ENCODE results near the gene SCARB1. TPM values are rescaled to one million over a fixed set of nuclear protein-coding genes. Genes with fewer than 3 reads are reported as not detected.

SCARB1 gene
- total and polyA plus RNA-seq, 2 of the 13 experiments (the other 11 are each of a cell fraction or from before 2014, with no cell fraction given): 63.4 to 160 TPM

DNA sequence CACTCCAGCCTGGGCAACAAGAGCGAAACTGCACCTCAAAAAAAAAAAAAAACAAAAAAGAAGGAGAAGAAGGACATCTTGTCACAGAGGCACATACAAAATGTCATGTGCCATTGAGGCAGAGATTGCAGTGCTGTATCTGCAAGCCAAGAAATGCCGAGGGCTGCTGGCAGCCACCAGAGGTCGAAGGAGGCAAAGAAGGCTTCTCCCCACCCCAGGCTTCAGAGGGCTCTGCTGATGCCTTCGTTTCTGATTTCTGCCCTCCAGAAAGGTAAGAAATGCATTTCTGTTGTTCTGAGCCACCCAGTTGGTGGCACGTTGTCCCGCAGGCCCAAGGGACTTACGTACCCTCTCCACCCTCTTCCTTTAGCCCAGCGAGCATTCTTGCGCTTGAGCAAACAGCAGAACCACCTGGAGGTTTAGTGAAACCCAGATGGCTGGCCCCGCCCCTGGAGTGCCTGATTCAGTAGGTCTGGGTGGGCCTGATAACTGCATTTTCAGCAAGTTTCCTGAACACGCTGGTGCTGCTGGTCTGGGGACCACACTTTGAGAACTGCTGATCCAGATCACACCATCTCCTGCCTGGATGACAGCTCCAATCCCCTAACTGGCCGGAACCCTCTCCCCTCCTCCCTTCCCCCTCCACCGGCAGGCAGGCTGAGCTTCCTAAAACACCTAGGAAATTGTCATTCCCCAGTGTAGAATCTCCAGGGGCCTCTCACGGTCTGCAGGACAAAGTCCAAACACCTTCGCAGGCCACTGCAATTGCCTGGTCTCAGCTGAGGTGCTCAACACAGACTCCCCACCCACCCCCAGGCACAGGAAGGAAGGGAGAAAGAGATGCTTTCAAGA, 21.1 kb upstream of the SCARB1 start (continued):
- no peak for TF ChIP-seq NRL (CRISPR knock-in tag; IDR thresholded peaks at IDR 0.05; ENCODE audit: borderline replicate concordance)
- TF ChIP-seq ZNF839 (CRISPR knock-in tag; IDR thresholded peaks at IDR 0.05; ENCODE audit: borderline replicate concordance): no peak
- TF ChIP-seq, protein P1, sequence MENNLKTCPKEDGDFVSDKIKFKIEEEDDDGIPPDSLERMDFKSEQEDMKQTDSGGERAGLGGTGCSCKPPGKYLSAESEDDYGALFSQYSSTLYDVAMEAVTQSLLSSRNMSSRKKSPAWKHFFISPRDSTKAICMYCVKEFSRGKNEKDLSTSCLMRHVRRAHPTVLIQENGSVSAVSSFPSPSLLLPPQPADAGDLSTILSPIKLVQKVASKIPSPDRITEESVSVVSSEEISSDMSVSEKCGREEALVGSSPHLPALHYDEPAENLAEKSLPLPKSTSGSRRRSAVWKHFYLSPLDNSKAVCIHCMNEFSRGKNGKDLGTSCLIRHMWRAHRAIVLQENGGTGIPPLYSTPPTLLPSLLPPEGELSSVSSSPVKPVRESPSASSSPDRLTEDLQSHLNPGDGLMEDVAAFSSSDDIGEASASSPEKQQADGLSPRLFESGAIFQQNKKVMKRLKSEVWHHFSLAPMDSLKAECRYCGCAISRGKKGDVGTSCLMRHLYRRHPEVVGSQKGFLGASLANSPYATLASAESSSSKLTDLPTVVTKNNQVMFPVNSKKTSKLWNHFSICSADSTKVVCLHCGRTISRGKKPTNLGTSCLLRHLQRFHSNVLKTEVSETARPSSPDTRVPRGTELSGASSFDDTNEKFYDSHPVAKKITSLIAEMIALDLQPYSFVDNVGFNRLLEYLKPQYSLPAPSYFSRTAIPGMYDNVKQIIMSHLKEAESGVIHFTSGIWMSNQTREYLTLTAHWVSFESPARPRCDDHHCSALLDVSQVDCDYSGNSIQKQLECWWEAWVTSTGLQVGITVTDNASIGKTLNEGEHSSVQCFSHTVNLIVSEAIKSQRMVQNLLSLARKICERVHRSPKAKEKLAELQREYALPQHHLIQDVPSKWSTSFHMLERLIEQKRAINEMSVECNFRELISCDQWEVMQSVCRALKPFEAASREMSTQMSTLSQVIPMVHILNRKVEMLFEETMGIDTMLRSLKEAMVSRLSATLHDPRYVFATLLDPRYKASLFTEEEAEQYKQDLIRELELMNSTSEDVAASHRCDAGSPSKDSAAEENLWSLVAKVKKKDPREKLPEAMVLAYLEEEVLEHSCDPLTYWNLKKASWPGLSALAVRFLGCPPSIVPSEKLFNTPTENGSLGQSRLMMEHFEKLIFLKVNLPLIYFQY (CRISPR knock-in tag; IDR thresholded peaks at IDR 0.05; ENCODE audit: borderline replicate concordance): no peak
- no peak for TF ChIP-seq SATB2 (CRISPR knock-in tag; IDR thresholded peaks at IDR 0.05)
- no peak for TF ChIP-seq RFXANK (CRISPR knock-in tag; IDR thresholded peaks at IDR 0.05)
- peak; percentile 37; the same call in 1 of the 2 replicates for TF ChIP-seq ZSCAN31 (CRISPR knock-in tag; IDR thresholded peaks at IDR 0.05; ENCODE audit: low read depth)
- TF ChIP-seq ZNF780A (CRISPR knock-in tag; IDR thresholded peaks at IDR 0.05): no peak
- no peak for TF ChIP-seq ZNF790 (CRISPR knock-in tag; IDR thresholded peaks at IDR 0.05; ENCODE audit: borderline replicate concordance)
- no peak for TF ChIP-seq RBM22 (optimal IDR thresholded peaks at IDR 0.05; ENCODE audit: low read length)
- no peak for TF ChIP-seq FOXK1 (CRISPR knock-in tag; IDR thresholded peaks at IDR 0.05; ENCODE audit: borderline replicate concordance, low read depth)
- TF ChIP-seq ZNF136 (CRISPR knock-in tag; IDR thresholded peaks at IDR 0.05; ENCODE audit: low read depth): no peak
- no peak for TF ChIP-seq ATF7-NPFF (CRISPR knock-in tag; IDR thresholded peaks at IDR 0.05; ENCODE audit: low read depth)
- TF ChIP-seq, protein P2, sequence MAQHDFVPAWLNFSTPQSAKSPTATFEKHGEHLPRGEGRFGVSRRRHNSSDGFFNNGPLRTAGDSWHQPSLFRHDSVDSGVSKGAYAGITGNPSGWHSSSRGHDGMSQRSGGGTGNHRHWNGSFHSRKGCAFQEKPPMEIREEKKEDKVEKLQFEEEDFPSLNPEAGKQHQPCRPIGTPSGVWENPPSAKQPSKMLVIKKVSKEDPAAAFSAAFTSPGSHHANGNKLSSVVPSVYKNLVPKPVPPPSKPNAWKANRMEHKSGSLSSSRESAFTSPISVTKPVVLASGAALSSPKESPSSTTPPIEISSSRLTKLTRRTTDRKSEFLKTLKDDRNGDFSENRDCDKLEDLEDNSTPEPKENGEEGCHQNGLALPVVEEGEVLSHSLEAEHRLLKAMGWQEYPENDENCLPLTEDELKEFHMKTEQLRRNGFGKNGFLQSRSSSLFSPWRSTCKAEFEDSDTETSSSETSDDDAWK (CRISPR knock-in tag; IDR thresholded peaks at IDR 0.05): no peak
- no peak for TF ChIP-seq TCF7 (IDR thresholded peaks at IDR 0.05; ENCODE audit: low read depth)
- TF ChIP-seq ZNF180 (CRISPR knock-in tag; IDR thresholded peaks at IDR 0.05; ENCODE audit: borderline replicate concordance, low read depth): no peak
- TF ChIP-seq KDM4B (CRISPR knock-in tag; IDR thresholded peaks at IDR 0.05): no peak
- no peak for TF ChIP-seq CREB1 (IDR thresholded peaks at IDR 0.05)
- no peak for TF ChIP-seq CREB1 (CRISPR knock-in tag; IDR thresholded peaks at IDR 0.05)
- TF ChIP-seq ZNF549 (CRISPR knock-in tag; IDR thresholded peaks at IDR 0.05): no peak
- no peak for TF ChIP-seq RBFOX2 (IDR thresholded peaks at IDR 0.05; ENCODE audit: low read depth, low read length)
- TF ChIP-seq JARID2 (CRISPR knock-in tag; IDR thresholded peaks at IDR 0.05; ENCODE audit: insufficient replicate concordance): no peak
- TF ChIP-seq ZNF619 (CRISPR knock-in tag; IDR thresholded peaks at IDR 0.05): no peak
- TF ChIP-seq ZNF256 (CRISPR knock-in tag; conservative IDR thresholded peaks at IDR 0.05): no peak
- peak; percentile 56; the same call in 1 of the 2 replicates for TF ChIP-seq BHLHE40 (IDR thresholded peaks at IDR 0.05; ENCODE audit: low read length)
- no peak for TF ChIP-seq ZKSCAN1 (IDR thresholded peaks at IDR 0.05; ENCODE audit: low read length)
- peak; percentile 48 for TF ChIP-seq BCL6 (CRISPR knock-in tag; IDR thresholded peaks at IDR 0.05)
- no peak for TF ChIP-seq ZNF766 (CRISPR knock-in tag; IDR thresholded peaks at IDR 0.05; ENCODE audit: borderline replicate concordance)
- TF ChIP-seq JUN (CRISPR knock-in tag; IDR thresholded peaks at IDR 0.05): no peak
